H9 (cell line): ENCODE data around the gene OTX1. TPM values are rescaled to one million over a fixed set of nuclear protein-coding genes. Genes with fewer than 3 reads are reported as not detected.

Source experiments
- DNase-seq: peaks from one replicate; pipeline ENCODE4 v3.0.0-alpha.2; 2017
- H2AFZ ChIP-seq: one replicate; pipeline ENCODE4 v1.6.1; 2013; ENCODE audit warnings: mild to moderate bottlenecking, low read length, control low read depth, moderate library complexity
- H2AK5ac ChIP-seq: 2 replicates; pipeline ENCODE4 v1.6.1; 2013; ENCODE audit warnings: low read length, control low read depth, mixed read lengths; ENCODE audit not compliant: insufficient read length
- H2BK120ac ChIP-seq: one replicate; pipeline ENCODE4 v1.6.1; 2013; ENCODE audit warnings: low read depth, mild to moderate bottlenecking, low read length, control low read depth, inconsistent platforms; ENCODE audit not compliant: poor library complexity, severe bottlenecking
- H2BK12ac ChIP-seq: 2 replicates; pipeline ENCODE4 v1.6.1; 2013; ENCODE audit warnings: low read length, control low read depth, mixed read lengths, low read depth; ENCODE audit not compliant: insufficient read length
- H2BK15ac ChIP-seq: 2 replicates; pipeline ENCODE4 v1.6.1; 2013; ENCODE audit warnings: low read depth, low read length, control low read depth
- H2BK20ac ChIP-seq: one replicate; pipeline ENCODE4 v1.6.1; 2013; ENCODE audit warnings: low read depth, mild to moderate bottlenecking, low read length, control low read depth, inconsistent platforms; ENCODE audit not compliant: poor library complexity, severe bottlenecking
- H2BK5ac ChIP-seq: 2 replicates; pipeline ENCODE4 v1.6.1; 2013; ENCODE audit warnings: low read length, control low read depth, mixed read lengths; ENCODE audit not compliant: insufficient read length
- H3K14ac ChIP-seq: 2 replicates; pipeline ENCODE4 v1.6.1; 2013; ENCODE audit warnings: low read length, control low read depth; ENCODE audit not compliant: insufficient read depth
- H3K18ac ChIP-seq: 2 replicates; pipeline ENCODE4 v1.6.1; 2013; ENCODE audit warnings: low read depth, mild to moderate bottlenecking, mixed read lengths, low read length, control low read depth; ENCODE audit not compliant: insufficient read length
- H3K23ac ChIP-seq: 2 replicates; pipeline ENCODE4 v1.6.1; 2013; ENCODE audit warnings: low read length, control low read depth, mixed read lengths, low read depth; ENCODE audit not compliant: insufficient read length
- H3K23me2 ChIP-seq: 2 replicates; pipeline ENCODE4 v1.6.1; 2013; ENCODE audit warnings: low read depth, mild to moderate bottlenecking, mixed read lengths, low read length, control low read depth; ENCODE audit not compliant: insufficient read length, poor library complexity, severe bottlenecking
- H3K27ac ChIP-seq: 2 replicates; pipeline ENCODE4 v1.5.1; 2013; ENCODE audit warnings: low read length, control low read depth, mixed read lengths, low read depth; ENCODE audit not compliant: insufficient read length
- H3K27me3 ChIP-seq: 2 replicates; pipeline ENCODE4 v1.6.1; 2013; ENCODE audit warnings: low read length, control low read depth, inconsistent platforms; ENCODE audit not compliant: insufficient read depth
- H3K4ac ChIP-seq: 2 replicates; pipeline ENCODE4 v1.6.1; 2013; ENCODE audit warnings: low read depth, mild to moderate bottlenecking, control low read depth, inconsistent platforms, low read length, moderate library complexity
- H3K4me1 ChIP-seq: 2 replicates; pipeline ENCODE4 v1.6.1; 2013; ENCODE audit warnings: low read length, control low read depth, inconsistent platforms; ENCODE audit not compliant: insufficient read depth
- H3K4me2 ChIP-seq: 2 replicates; pipeline ENCODE4 v1.6.1; 2013; ENCODE audit warnings: low read length, control low read depth, mixed read lengths; ENCODE audit not compliant: insufficient read length, insufficient read depth
- H3K56ac ChIP-seq: 2 replicates; pipeline ENCODE4 v1.6.1; 2013; ENCODE audit warnings: low read depth, mild to moderate bottlenecking, mixed read lengths, low read length, control low read depth; ENCODE audit not compliant: insufficient read length
- H3K79me1 ChIP-seq: 2 replicates; pipeline ENCODE4 v1.6.1; 2013; ENCODE audit warnings: low read depth, mild to moderate bottlenecking, moderate library complexity, low read length, control low read depth, inconsistent platforms; ENCODE audit not compliant: insufficient read depth, poor library complexity, severe bottlenecking
- H3K79me2 ChIP-seq: 2 replicates; pipeline ENCODE4 v1.6.1; 2013; ENCODE audit warnings: low read length, control low read depth, inconsistent platforms; ENCODE audit not compliant: insufficient read depth
- H3K9ac ChIP-seq: 2 replicates; pipeline ENCODE4 v1.6.1; 2013; ENCODE audit warnings: low read length, control low read depth, mixed read lengths; ENCODE audit not compliant: insufficient read length; ENCODE audit errors: extremely low read depth
- H3K9me3 ChIP-seq: one replicate; pipeline ENCODE4 v1.6.1; 2013; ENCODE audit warnings: low read depth, low read length, inconsistent platforms; ENCODE audit not compliant: control insufficient read depth
- H3T11ph ChIP-seq: one replicate; pipeline ENCODE4 v1.6.1; 2013; ENCODE audit warnings: mild to moderate bottlenecking, low read length, control low read depth, inconsistent platforms
- H4K20me1 ChIP-seq: one replicate; pipeline ENCODE4 v1.6.1; 2013; ENCODE audit not compliant: control insufficient read depth, insufficient read length, insufficient read depth
- H4K5ac ChIP-seq: 2 replicates; pipeline ENCODE4 v1.6.1; 2013; ENCODE audit warnings: low read depth, mild to moderate bottlenecking, mixed read lengths, low read length, control low read depth; ENCODE audit not compliant: insufficient read length
- H4K8ac ChIP-seq: replicated peaks from 2 replicates; pipeline ENCODE4 v1.6.1; 2013; ENCODE audit warnings: low read length, control low read depth, mixed read lengths, low read depth; ENCODE audit not compliant: insufficient read length
- H4K91ac ChIP-seq: 2 replicates; pipeline ENCODE4 v1.6.1; 2013; ENCODE audit warnings: low read depth, mild to moderate bottlenecking, moderate library complexity, mixed read lengths, low read length, control low read depth; ENCODE audit not compliant: insufficient read length
- H3K27ac Mint-ChIP-seq, 3 experiments: 2 replicates in 2 of 3; 3 replicates in 1 of 3; pipeline ENCODE4 v1.8.0; 2020 to 2021; ENCODE audit warnings: mixed read lengths in 3 of 3, mild to moderate bottlenecking in 1 of 3, moderate library complexity in 1 of 3
- H3K27me3 Mint-ChIP-seq: 2 replicates; pipeline ENCODE4 v1.8.0; 2021; ENCODE audit warnings: low read depth, mild to moderate bottlenecking, moderate library complexity, mixed read lengths
- H3K36me3 Mint-ChIP-seq, 3 experiments: 2 replicates in 2 of 3; 3 replicates in 1 of 3; pipeline ENCODE4 v1.8.0; 2020 to 2021; ENCODE audit warnings: low read depth in 3 of 3, mixed read lengths in 3 of 3; ENCODE audit not compliant: insufficient read depth in 1 of 3
- H3K4me1 Mint-ChIP-seq, 2 experiments: 2 replicates each; pipeline ENCODE4 v1.8.0; 2020; ENCODE audit warnings: mixed read lengths in 2 of 2
- H3K4me3 Mint-ChIP-seq, 2 experiments: 2 replicates in 1 of 2; 3 replicates in 1 of 2; pipeline ENCODE4 v1.8.0; 2020 to 2021; ENCODE audit warnings: mild to moderate bottlenecking in 2 of 2, mixed read lengths in 2 of 2, moderate library complexity in 1 of 2
- H3K9me3 Mint-ChIP-seq, 2 experiments: 2 replicates in 1 of 2; 3 replicates in 1 of 2; pipeline ENCODE4 v1.8.0; 2020; ENCODE audit warnings: mild to moderate bottlenecking in 2 of 2, mixed read lengths in 2 of 2, moderate library complexity in 1 of 2
- CTCF ChIP-seq: fragments of 200-600 bp; sonication (generic); conservative IDR thresholded peaks from 3 replicates; pipeline ENCODE4 v1.8.0; 2021; ENCODE audit warnings: antibody characterized with exemption, mild to moderate bottlenecking
- whole genome bisulfite sequencing: extraction: QIAGEN DNeasy Blood & Tissue Kit; methylation state at CpG from one replicate; pipeline ENCODE4 v1.1.7; 2013; ENCODE audit warnings: missing lambda C conversion rate, low lambda C conversion rate, mixed read lengths; ENCODE audit not compliant: insufficient read length; ENCODE audit errors: extremely low coverage; 5-methylcytosine and 5-hydroxymethylcytosine counted together
- total RNA-seq: library from RNA; stranded (reverse); gene quantifications from 2 replicates; pipeline ENCODE4 v1.2.1, GENCODE V29; 2021

OTX1 gene
- total RNA-seq, 1 experiment from 2014 or later = 0.13 TPM

- H3K4me3 Mint-ChIP-seq = no peak overlapping the region
- Histone ChIP-seq H3K23ac (no peak overlapping the region), H3K27me3 (no peaks in the 10 kb centered on the region), H4K5ac (no peak overlapping the region), H3K56ac (no peak overlapping the region), H4K20me1 (no peaks in the 10 kb centered on the region), H3K4me1 (no peaks in the 10 kb centered on the region; the same call in 1 of the 2 replicates), H3K9ac (no peak overlapping the region), H3K14ac (no peak overlapping the region), H3K4ac (no peak overlapping the region), H3K79me2 (no peaks in the 10 kb centered on the region), H3K23me2 (no peaks in the 10 kb centered on the region), H4K91ac (no peak overlapping the region), H3K18ac (no peak overlapping the region), H2BK12ac (no peak overlapping the region), H2BK15ac (no peak overlapping the region), H2BK5ac (no peak overlapping the region), H2BK20ac (no peak overlapping the region), H3K27ac (no peak overlapping the region), H3K79me1 (no peaks in the 10 kb centered on the region), H4K8ac (no peak overlapping the region), H3K9me3 (no peaks in the 10 kb centered on the region), H2AK5ac (no peak overlapping the region), H3K4me2 (no peak overlapping the region), H3T11ph (no peak overlapping the region), H2BK120ac (no peak overlapping the region), H2AFZ (peak overlapping the region; percentile 22)
- no peaks in the 10 kb centered on the region for H3K27me3 Mint-ChIP-seq
- peak overlapping the region in 1 of 3 experiments; percentile 22; a peak in 1 of 7 replicates for H3K27ac Mint-ChIP-seq
- H3K4me1 Mint-ChIP-seq = peaks cover 25 to 36% of the 10 kb centered on the region in 2 experiments
- TF ChIP-seq CTCF = no peak
- H3K36me3 Mint-ChIP-seq = no peaks in the 10 kb centered on the region; a peak in 2 of 7 replicates
- H3K9me3 Mint-ChIP-seq = no peaks in the 10 kb centered on the region
- no CpG with 5 or more reads among the region's 8 CpGs for WGBS
- DNase-seq = no peak
Observed at GRCh38 chr2:63013438-63013837, 37.2 kb upstream of the OTX1 start.
